SU-DHL-6 (cell line): ENCODE results near the gene RTP1.

Experiments used
- CTCF ChIP-seq: fragments of 200-600 bp; sonication (generic); IDR thresholded peaks from one replicate; pipeline ENCODE4 v1.5.1; 2017; ENCODE audit warnings: antibody characterized with exemption, mild to moderate bottlenecking, low read length, moderate library complexity; ENCODE audit not compliant: insufficient read depth, poor library complexity, severe bottlenecking
- EZH2phosphoT487 ChIP-seq: fragments of 200-600 bp; sonication (generic), shearing (Covaris generic); conservative IDR thresholded peaks from 2 replicates; pipeline ENCODE4 v1.6.1; 2018; ENCODE audit warnings: mild to moderate bottlenecking, antibody characterized with exemption, low read length, moderate library complexity, mixed read lengths

GRCh38 chr3:187227658-187228258 lies 30.5 kb downstream of the RTP1 start:
- TF ChIP-seq CTCF (no peak), EZH2phosphoT487 (no peak)
